WTC11 (cell line): Measurements from ENCODE around the gene ELOF1. TPM values are rescaled to one million over a fixed set of nuclear protein-coding genes. Genes with fewer than 3 reads are reported as not detected.
A peak's percentile ranks its signal among the peaks of the same experiment; 100 is the strongest.

ENCODE experiments used
- ATAC-seq: fragments of 200-7000 bp; cut with Tn5 transposase; 2 replicates; pipeline ENCODE4 v1.10.0; 2021; ENCODE audit warnings: mild to moderate bottlenecking, moderate library complexity
- CTCF ChIA-PET: fragments of 300-600 bp; sonication (Branson Sonifier 250); formaldehyde crosslinking; loops from one replicate; lab custom pipeline; 2021; ENCODE audit warnings: antibody characterized with exemption; lab: Charles Lee
- POLR2A ChIA-PET: fragments of 350-600 bp; sonication (Branson Sonifier 250); formaldehyde crosslinking; loops from one replicate; lab custom pipeline; 2021; ENCODE audit warnings: antibody characterized with exemption; lab: Charles Lee
- DNase-seq: peaks from one replicate; pipeline ENCODE4 v3.0.0; 2021; ENCODE audit warnings: low spot score
- H3K27ac Mint-ChIP-seq: 2 replicates; pipeline ENCODE4 v1.8.0; 2021; ENCODE audit warnings: mixed read lengths
- H3K27me3 Mint-ChIP-seq: 2 replicates; pipeline ENCODE4 v1.8.0; 2021; ENCODE audit warnings: low read depth, mild to moderate bottlenecking, moderate library complexity, mixed read lengths
- H3K36me3 Mint-ChIP-seq: 2 replicates; pipeline ENCODE4 v1.8.0; 2021; ENCODE audit warnings: mixed read lengths
- H3K4me1 Mint-ChIP-seq: 2 replicates; pipeline ENCODE4 v1.8.0; 2022; ENCODE audit warnings: mixed read lengths
- H3K4me3 Mint-ChIP-seq: 2 replicates; pipeline ENCODE4 v1.8.0; 2021; ENCODE audit warnings: mild to moderate bottlenecking, moderate library complexity, mixed read lengths
- H3K9me3 Mint-ChIP-seq: 2 replicates; pipeline ENCODE4 v1.8.0; 2021; ENCODE audit warnings: mixed read lengths
- CBFB ChIP-seq: sonication (generic); formaldehyde crosslinking; IDR thresholded peaks from 2 replicates; pipeline ENCODE4 v1.8.1; 2022; ENCODE audit warnings: mild to moderate bottlenecking, low read depth, missing genetic modification reagents
- CTCF ChIP-seq: fragments of 200-600 bp; IDR thresholded peaks from 2 replicates; pipeline ENCODE4 v1.8.0; 2022; ENCODE audit warnings: antibody characterized with exemption
- ELF4 ChIP-seq: sonication (generic); formaldehyde crosslinking; IDR thresholded peaks from 2 replicates; pipeline ENCODE4 v1.8.1; 2022; ENCODE audit warnings: low read depth, mild to moderate bottlenecking, moderate library complexity, missing genetic modification reagents
- GABPB1 ChIP-seq: sonication (generic); formaldehyde crosslinking; IDR thresholded peaks from 2 replicates; pipeline ENCODE4 v1.8.1; 2023; ENCODE audit warnings: mild to moderate bottlenecking, missing genetic modification reagents
- IRF2 ChIP-seq: sonication (generic); formaldehyde crosslinking; IDR thresholded peaks from 2 replicates; pipeline ENCODE4 v1.8.0; 2022; ENCODE audit warnings: low read depth, missing genetic modification reagents, borderline replicate concordance
- KAT7 ChIP-seq: sonication (generic); formaldehyde crosslinking; IDR thresholded peaks from 2 replicates; pipeline ENCODE4 v1.8.1; 2023; ENCODE audit warnings: missing genetic modification reagents, mild to moderate bottlenecking, borderline replicate concordance
- OVOL2 ChIP-seq: fragments of 250-450 bp; sonication (Bioruptor Pico); IDR thresholded peaks from 2 replicates; pipeline ENCODE4 v1.9.0; 2021; ENCODE audit warnings: mild to moderate bottlenecking, borderline replicate concordance
- PRDM15 ChIP-seq: sonication (generic); formaldehyde crosslinking; IDR thresholded peaks from 2 replicates; pipeline ENCODE4 v1.8.0; 2022; ENCODE audit warnings: missing genetic modification reagents
- ZBTB21 ChIP-seq: sonication (generic); formaldehyde crosslinking; IDR thresholded peaks from 2 replicates; pipeline ENCODE4 v1.8.1; 2023; ENCODE audit warnings: mild to moderate bottlenecking, missing genetic modification reagents, borderline replicate concordance
- ZMAT4 ChIP-seq: fragments of 250-450 bp; sonication (Bioruptor Pico); IDR thresholded peaks from 2 replicates; pipeline ENCODE4 v1.9.0; 2021; ENCODE audit warnings: mild to moderate bottlenecking
- ZNF138 ChIP-seq: sonication (generic); formaldehyde crosslinking; conservative IDR thresholded peaks from 2 replicates; pipeline ENCODE4 v1.8.1; 2022; ENCODE audit warnings: mild to moderate bottlenecking, moderate library complexity, missing genetic modification reagents
- ZNF263 ChIP-seq: sonication (generic); formaldehyde crosslinking; IDR thresholded peaks from 2 replicates; pipeline ENCODE4 v1.8.1; 2022; ENCODE audit warnings: low read depth, mild to moderate bottlenecking, moderate library complexity, missing genetic modification reagents
- ZNF416 ChIP-seq: fragments of 250-450 bp; sonication (Bioruptor Pico); IDR thresholded peaks from 2 replicates; pipeline ENCODE4 v1.9.0; 2021; ENCODE audit warnings: mild to moderate bottlenecking, inconsistent platforms
- total RNA-seq: library from RNA; stranded (reverse); gene quantifications from 3 replicates; pipeline ENCODE4 v1.2.3, GENCODE V29; 2021

ELOF1 gene
- total RNA-seq, 1 experiment from 2014 or later, result 86.0 TPM

- TF ChIP-seq ZNF416 (CRISPR knock-in tag), result no peak
Measured at GRCh38 chr19:11513946-11514345, 45.1 kb downstream of the ELOF1 start (continued).

- Mint-ChIP-seq H3K27me3 (no peaks in the 10 kb centered on the region), H3K4me1 (peaks cover 2% of the 10 kb centered on the region; the same call in 1 of the 2 replicates), H3K36me3 (peaks cover 6% of the 10 kb centered on the region), H3K27ac (no peak overlapping the region), H3K9me3 (no peaks in the 10 kb centered on the region), H3K4me3 (no peak overlapping the region)
- POLR2A ChIA-PET, result no interaction called here
- TF ChIP-seq ZNF263 (CRISPR knock-in tag), result no peak
- TF ChIP-seq PRDM15 (CRISPR knock-in tag), result no peak
- TF ChIP-seq KAT7, result no peak
- TF ChIP-seq CTCF, result no peak
- ATAC-seq, result no peak
- CTCF ChIA-PET, result no interaction called here
- no peak for DNase-seq
Measured at GRCh38 chr19:11510444-11510843, 48.6 kb downstream of the ELOF1 start.

GRCh38 chr19:11507370-11508078 is 51.5 kb downstream of the ELOF1 start:
- H3K9me3 Mint-ChIP-seq, result no peaks in the 10 kb centered on the region
- H3K36me3 Mint-ChIP-seq, result peaks cover 4% of the 10 kb centered on the region
- no peak overlapping the region for H3K4me3 Mint-ChIP-seq
- no peaks in the 10 kb centered on the region for H3K27me3 Mint-ChIP-seq
- ChIA-PET CTCF (no interaction called here), POLR2A (no interaction called here)
- peaks cover 8% of the 10 kb centered on the region for H3K4me1 Mint-ChIP-seq
- H3K27ac Mint-ChIP-seq, result no peak overlapping the region
- DNase-seq, result no peak
- TF ChIP-seq ZMAT4 (CRISPR knock-in tag) (no peak), ZBTB21 (CRISPR knock-in tag) (no peak), GABPB1 (CRISPR knock-in tag) (no peak), ZNF138 (no peak), CBFB (CRISPR knock-in tag) (no peak), OVOL2 (CRISPR knock-in tag) (no peak)
- ATAC-seq, result no peak

- POLR2A ChIA-PET, result interaction anchor here (0.7 kb wide), 1 partner anchor 30 kb away, joined by 4 read pairs; no protein-coding TSS in a partner anchor
- ATAC-seq (no peak), DNase-seq (no peak)
- CTCF ChIA-PET, result no interaction called here
- peaks cover 8% of the 10 kb centered on the region for H3K4me1 Mint-ChIP-seq
- no peaks in the 10 kb centered on the region for H3K36me3 Mint-ChIP-seq
- no peak for TF ChIP-seq ELF4 (CRISPR knock-in tag)
- TF ChIP-seq PRDM15 (CRISPR knock-in tag), result no peak
- no peak for TF ChIP-seq IRF2 (CRISPR knock-in tag)
- H3K27me3 Mint-ChIP-seq, result no peaks in the 10 kb centered on the region
- peak overlapping the region; percentile 75 for H3K4me3 Mint-ChIP-seq
- H3K9me3 Mint-ChIP-seq, result no peaks in the 10 kb centered on the region
- no peak overlapping the region for H3K27ac Mint-ChIP-seq
Measured at GRCh38 chr19:11506967-11507366, 52.1 kb downstream of the ELOF1 start.
